H1 (cell line): ENCODE data around the gene B3GAT1. TPM values are rescaled to one million over a fixed set of nuclear protein-coding genes. Genes with fewer than 3 reads are reported as not detected.

Experiments
- CTCF ChIA-PET: fragments of 300-600 bp; sonication (Branson Sonifier 250); formaldehyde crosslinking; loops from one replicate; lab custom pipeline; 2021; ENCODE audit not compliant: partially characterized antibody; lab: Charles Lee
- POLR2A ChIA-PET: fragments of 300-600 bp; sonication (Branson Sonifier 250); formaldehyde crosslinking; loops from one replicate; lab custom pipeline; 2021; ENCODE audit warnings: inconsistent platforms; ENCODE audit not compliant: partially characterized antibody; lab: Charles Lee
- DNase-seq, 2 experiments: peaks; one replicate each; pipeline versions ENCODE4 v3.0.0 to v3.0.0-alpha.2; 2010 to 2022; ENCODE audit warnings: low spot score in 2 of 2, low read depth in 1 of 2, mixed read lengths in 1 of 2
- FAIRE-seq: peaks from 2 replicates; lab custom pipeline; 2011; peaks lifted over from hg19 to GRCh38; lab: Jason Lieb, UNC
- H2AFZ ChIP-seq: 2 replicates; pipeline ENCODE4 v1.8.1; 2012; ENCODE audit warnings: low read length, inconsistent platforms
- H2AK5ac ChIP-seq: 2 replicates; pipeline ENCODE4 v1.6.1; 2013; ENCODE audit warnings: low read depth, low read length
- H2BK120ac ChIP-seq: replicated peaks from 2 replicates; pipeline ENCODE3; 2013; ENCODE audit warnings: low read depth, low read length, inconsistent platforms
- H2BK12ac ChIP-seq: 2 replicates; pipeline ENCODE4 v1.6.1; 2013; ENCODE audit warnings: low read depth, low read length
- H2BK15ac ChIP-seq: 2 replicates; pipeline ENCODE4 v1.6.1; 2013; ENCODE audit warnings: low read length
- H2BK20ac ChIP-seq: 2 replicates; pipeline ENCODE4 v1.6.1; 2013; ENCODE audit warnings: low read length
- H2BK5ac ChIP-seq: 2 replicates; pipeline ENCODE4 v1.6.1; 2013; ENCODE audit warnings: low read depth, low read length
- H3K14ac ChIP-seq: 2 replicates; pipeline ENCODE4 v1.6.1; 2013; ENCODE audit warnings: inconsistent platforms; ENCODE audit not compliant: insufficient read length
- H3K18ac ChIP-seq: 2 replicates; pipeline ENCODE4 v1.6.1; 2013; ENCODE audit warnings: low read length; ENCODE audit errors: extremely low read depth
- H3K23ac ChIP-seq: 2 replicates; pipeline ENCODE4 v1.6.1; 2013; ENCODE audit warnings: inconsistent platforms; ENCODE audit not compliant: insufficient read length
- H3K23me2 ChIP-seq: 2 replicates; pipeline ENCODE4 v1.6.1; 2013; ENCODE audit warnings: low read depth, low read length
- H3K27ac ChIP-seq: 2 replicates; pipeline ENCODE4 v1.6.1; 2011; ENCODE audit warnings: low read depth, low read length, inconsistent platforms
- H3K27me3 ChIP-seq, 4 experiments: replicated peaks in 1 of 4; 1 replicate in 1 of 4; 2 replicates in 3 of 4; pipeline versions ENCODE4 v1.6.1 to v1.8.1; 2011 to 2013; ENCODE audit warnings: low read length in 3 of 4, mild to moderate bottlenecking in 3 of 4, inconsistent platforms in 2 of 4, mixed read lengths in 2 of 4, moderate library complexity in 1 of 4; ENCODE audit not compliant: control insufficient read depth in 3 of 4, insufficient read depth in 3 of 4; ENCODE audit errors: extremely low read depth in 1 of 4
- H3K36me3 ChIP-seq, 4 experiments: 2 replicates each; pipeline versions ENCODE4 v1.6.1 to v1.8.1; 2011 to 2013; ENCODE audit warnings: mild to moderate bottlenecking in 4 of 4, low read length in 3 of 4, moderate library complexity in 2 of 4, control low read depth in 1 of 4, inconsistent platforms in 1 of 4; ENCODE audit not compliant: insufficient read depth in 4 of 4, control insufficient read depth in 2 of 4
- H3K4ac ChIP-seq: replicated peaks from 2 replicates; pipeline ENCODE3; 2013; ENCODE audit warnings: low read length, low read depth, mixed read lengths, inconsistent platforms; ENCODE audit not compliant: insufficient read length
- H3K4me1 ChIP-seq, 4 experiments: replicated peaks in 1 of 4; 1 replicate in 1 of 4; 2 replicates in 3 of 4; pipeline versions ENCODE4 v1.6.1 to v1.8.1; 2011 to 2013; ENCODE audit warnings: low read length in 3 of 4, inconsistent platforms in 2 of 4, mixed read lengths in 1 of 4; ENCODE audit not compliant: insufficient read depth in 4 of 4, control insufficient read depth in 3 of 4
- H3K4me2 ChIP-seq, 2 experiments: 2 replicates each; pipeline versions ENCODE4 v1.6.1 to v1.8.1; 2011 to 2013; ENCODE audit warnings: low read depth in 2 of 2, low read length in 2 of 2, control low read depth in 1 of 2, inconsistent platforms in 1 of 2, mild to moderate bottlenecking in 1 of 2; ENCODE audit not compliant: insufficient read depth in 1 of 2
- H3K4me3 ChIP-seq, 4 experiments: fragments of 200-600, 300-600 bp in 1 of 4; sonication (generic), shearing (Covaris generic), sonication (Bioruptor Twin) in 1 of 4; 2 replicates each; pipeline versions ENCODE4 v1.5.1 to v1.8.1; 2011 to 2016; ENCODE audit warnings: low read length in 4 of 4, low read depth in 3 of 4, control low read depth in 2 of 4, inconsistent platforms in 2 of 4, mild to moderate bottlenecking in 2 of 4, mixed read lengths in 1 of 4, moderate library complexity in 1 of 4; ENCODE audit not compliant: insufficient read depth in 2 of 4; ENCODE audit errors: extremely low read depth in 1 of 4
- H3K56ac ChIP-seq: replicated peaks from 2 replicates; pipeline ENCODE3; 2013; ENCODE audit warnings: low read depth, mild to moderate bottlenecking, mixed read lengths, low read length, inconsistent platforms; ENCODE audit not compliant: insufficient read length
- H3K79me1 ChIP-seq: 2 replicates; pipeline ENCODE4 v1.6.1; 2013; ENCODE audit warnings: low read depth, low read length, control low read depth
- H3K79me2 ChIP-seq, 2 experiments: 2 replicates each; pipeline versions ENCODE4 v1.6.1 to v1.8.1; 2012 to 2013; ENCODE audit warnings: low read length in 2 of 2, mild to moderate bottlenecking in 2 of 2, inconsistent platforms in 1 of 2; ENCODE audit not compliant: insufficient read depth in 2 of 2, control insufficient read depth in 1 of 2
- H3K9ac ChIP-seq, 4 experiments: replicated peaks in 1 of 4; 1 replicate in 1 of 4; 2 replicates in 3 of 4; pipeline versions ENCODE4 v1.6.1 to v1.8.1; 2011 to 2013; ENCODE audit warnings: low read depth in 3 of 4, low read length in 3 of 4, control low read depth in 2 of 4, mild to moderate bottlenecking in 2 of 4, moderate library complexity in 2 of 4, inconsistent platforms in 1 of 4; ENCODE audit errors: extremely low read depth in 1 of 4
- H3K9me3 ChIP-seq, 2 experiments: 2 replicates each; pipeline versions ENCODE4 v1.6.1 to v1.8.1; 2012 to 2013; ENCODE audit warnings: mild to moderate bottlenecking in 2 of 2, moderate library complexity in 2 of 2, control low read depth in 1 of 2, inconsistent platforms in 1 of 2, low read depth in 1 of 2, low read length in 1 of 2, mixed read lengths in 1 of 2; ENCODE audit not compliant: insufficient read depth in 2 of 2
- H4K20me1 ChIP-seq, 2 experiments: replicated peaks in 1 of 2; 2 replicates each; pipeline versions ENCODE3 to v1.8.1; 2011 to 2013; ENCODE audit warnings: inconsistent platforms in 2 of 2, low read length in 2 of 2, mild to moderate bottlenecking in 1 of 2; ENCODE audit not compliant: insufficient read depth in 2 of 2, control insufficient read depth in 1 of 2
- H4K5ac ChIP-seq: 2 replicates; pipeline ENCODE4 v1.6.1; 2013; ENCODE audit warnings: low read length, low read depth, mixed read lengths, inconsistent platforms; ENCODE audit not compliant: insufficient read length
- H4K8ac ChIP-seq: 2 replicates; pipeline ENCODE4 v1.8.0; 2013; ENCODE audit warnings: mild to moderate bottlenecking, moderate library complexity, low read length, inconsistent platforms; ENCODE audit not compliant: insufficient read depth; ENCODE audit errors: extremely low read depth
- H4K91ac ChIP-seq: replicated peaks from 2 replicates; pipeline ENCODE3; 2013; ENCODE audit warnings: low read length, mixed read lengths, inconsistent platforms; ENCODE audit not compliant: insufficient read length
- TAF7 ChIP-seq: optimal IDR thresholded peaks from 2 replicates; pipeline ENCODE3; 2011; ENCODE audit warnings: low read depth, mild to moderate bottlenecking, inconsistent platforms, low read length, moderate library complexity, borderline replicate concordance
- WGBS, 2 experiments: shearing (Covaris generic) in 1 of 2; methylation state at CpG; one replicate each; pipeline versions ENCODE4 v1.1.6 to v1.1.7; 2013 to 2015; ENCODE audit warnings: low lambda C conversion rate in 2 of 2, mixed read lengths in 2 of 2, inconsistent platforms in 1 of 2, low coverage in 1 of 2, missing lambda C conversion rate in 1 of 2; ENCODE audit not compliant: insufficient replicate concordance in 2 of 2, insufficient coverage in 1 of 2, insufficient read length in 1 of 2; ENCODE audit errors: extremely low coverage in 1 of 2, missing lambda C conversion rate in 1 of 2; 5-methylcytosine and 5-hydroxymethylcytosine counted together
- polyA plus RNA-seq, 7 experiments: library from polyadenylated mRNA; depleted of rRNA in 3 of 7; stranded (reverse) in 5 of 7; unstranded in 2 of 7; fragments of >200 nt in 5 of 7; fragments of 200-250 nt in 2 of 7; gene quantifications; 1 replicate in 5 of 7; 2 replicates in 1 of 7; 4 replicates in 1 of 7; pipeline versions ENCODE4 v1.2.1 to v1.2.3, GENCODE V29; 2011 to 2013; ENCODE audit warnings: missing spikeins in 2 of 7, mixed read lengths in 2 of 7
- total RNA-seq: library from RNA; stranded (reverse); fragmentation: NEBNext Ultra II Directional; extraction: Animal tissue kit (Norgen Biotek cat#: 25700); gene quantifications from 2 replicates; pipeline ENCODE4 v1.2.1, GENCODE V29; 2021
- TF ChIP-seq, protein P1 (sequence below), 3 experiments: IDR thresholded peaks; 1 replicate in 2 of 3; 2 replicates in 1 of 3; pipeline versions ENCODE4 v1.5.1 to v1.6.1; 2011; ENCODE audit warnings: low read length in 3 of 3, mild to moderate bottlenecking in 3 of 3, inconsistent platforms in 2 of 3, low read depth in 1 of 3, moderate library complexity in 1 of 3; ENCODE audit not compliant: insufficient read depth in 1 of 3; ENCODE audit errors: control extremely low read depth in 1 of 3
- TF ChIP-seq, protein P2 (sequence below): IDR thresholded peaks from 2 replicates; pipeline ENCODE4 v1.6.1; 2011; ENCODE audit warnings: low read length, improper control_type of control experiment
- TF ChIP-seq, protein P3 (sequence below): IDR thresholded peaks from 2 replicates; pipeline ENCODE4 v1.6.1; 2012; ENCODE audit warnings: low read length, inconsistent platforms

B3GAT1 gene
- total and polyA plus RNA-seq, 2 of the 8 experiments (the other 6 are each of a cell fraction or from before 2014, with no cell fraction given), result 19.7 to 32.4 TPM

DNA sequence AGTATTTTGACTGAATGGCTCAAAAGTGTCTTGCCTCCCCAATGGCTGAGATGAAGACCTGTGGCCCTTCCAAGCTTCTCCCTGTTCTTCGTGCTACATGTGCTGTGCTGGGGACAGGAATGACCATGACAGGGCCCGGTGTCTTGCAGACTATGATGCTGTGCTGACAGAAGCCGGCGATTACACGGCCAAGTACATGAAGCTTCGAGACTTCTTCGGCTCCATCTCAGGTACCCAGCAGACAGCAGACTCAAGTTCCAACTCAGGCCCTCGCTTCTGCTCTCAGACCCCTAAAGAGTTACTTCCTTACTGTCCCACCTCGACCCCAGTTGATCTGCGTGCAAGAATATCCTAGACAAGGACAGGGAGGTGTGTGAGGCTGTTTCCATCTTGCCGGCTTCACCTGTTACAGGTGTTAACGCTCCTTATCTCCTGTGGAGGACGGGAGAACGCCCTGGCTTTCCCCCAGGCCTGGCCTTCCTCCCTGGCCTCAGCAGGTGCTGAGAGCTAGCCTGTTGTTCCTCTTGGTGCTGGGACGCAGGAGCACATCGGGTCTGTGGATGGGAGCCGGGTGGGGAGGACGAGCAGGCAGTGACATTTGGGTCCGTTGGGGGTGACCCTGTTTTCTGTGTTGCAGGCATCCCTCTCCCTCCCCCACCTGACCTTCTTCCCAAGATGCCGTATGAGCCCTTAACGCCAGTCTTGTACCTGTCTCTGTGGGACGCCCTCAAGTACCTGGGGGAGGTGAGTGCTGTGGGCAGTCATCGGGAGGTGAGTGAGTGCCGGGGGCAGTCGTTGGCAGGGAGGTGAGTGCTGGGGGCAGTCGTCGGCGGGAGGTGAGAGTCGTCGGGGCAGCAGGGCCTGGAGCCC, 42.2 kb downstream of the B3GAT1 start:
- Histone ChIP-seq H4K5ac (no peak overlapping the region), H3K23ac (no peak overlapping the region), H2BK12ac (no peak overlapping the region), H2AFZ (no peak overlapping the region), H3K14ac (no peak overlapping the region), H3K27ac (no peak overlapping the region), H3K36me3 (no peaks in the 10 kb centered on the region), H4K91ac (no peak overlapping the region), H2BK15ac (no peak overlapping the region), H3K4me3 (no peak overlapping the region), H3K18ac (no peak overlapping the region), H3K79me1 (no peaks in the 10 kb centered on the region), H2AK5ac (no peak overlapping the region), H3K4ac (no peak overlapping the region), H2BK120ac (no peak overlapping the region), H3K9ac (no peak overlapping the region), H3K56ac (no peak overlapping the region), H3K4me2 (no peak overlapping the region), H2BK20ac (no peak overlapping the region), H2BK5ac (0 out of 2 replicates have a peak overlapping the region, but pooled peaks have one; percentile 12), H3K23me2 (no peaks in the 10 kb centered on the region), H3K9me3 (no peaks in the 10 kb centered on the region), H4K20me1 (peaks cover 0 to 3% of the 10 kb centered on the region in 2 experiments), H3K4me1 (peaks cover 0 to 4% (median 0%) of the 10 kb centered on the region in 4 experiments; a peak in 1 of 7 replicates), H3K79me2 (no peaks in the 10 kb centered on the region), H3K27me3 (peaks cover 0 to 1% (median 0%) of the 10 kb centered on the region in 4 experiments; a peak in 3 of 7 replicates), H4K8ac (0 out of 2 replicates have a peak overlapping the region, but pooled peaks have one; percentile 4)
- POLR2A ChIA-PET, result no interaction called here
- no peak for FAIRE-seq
- no peak for DNase-seq
- WGBS, 2 experiments, result 92% methylated on average over 29 of the region's 30 CpGs; no CpG with 5 or more reads in 1 of the 2 experiments
- CTCF ChIA-PET, result interaction anchor here (1.1 to 1.7 kb wide), 3 partner anchors 56 to 210 kb away, joined by 3 to 5 read pairs (median 3); no protein-coding TSS in a partner anchor
- TF ChIP-seq, protein P1, sequence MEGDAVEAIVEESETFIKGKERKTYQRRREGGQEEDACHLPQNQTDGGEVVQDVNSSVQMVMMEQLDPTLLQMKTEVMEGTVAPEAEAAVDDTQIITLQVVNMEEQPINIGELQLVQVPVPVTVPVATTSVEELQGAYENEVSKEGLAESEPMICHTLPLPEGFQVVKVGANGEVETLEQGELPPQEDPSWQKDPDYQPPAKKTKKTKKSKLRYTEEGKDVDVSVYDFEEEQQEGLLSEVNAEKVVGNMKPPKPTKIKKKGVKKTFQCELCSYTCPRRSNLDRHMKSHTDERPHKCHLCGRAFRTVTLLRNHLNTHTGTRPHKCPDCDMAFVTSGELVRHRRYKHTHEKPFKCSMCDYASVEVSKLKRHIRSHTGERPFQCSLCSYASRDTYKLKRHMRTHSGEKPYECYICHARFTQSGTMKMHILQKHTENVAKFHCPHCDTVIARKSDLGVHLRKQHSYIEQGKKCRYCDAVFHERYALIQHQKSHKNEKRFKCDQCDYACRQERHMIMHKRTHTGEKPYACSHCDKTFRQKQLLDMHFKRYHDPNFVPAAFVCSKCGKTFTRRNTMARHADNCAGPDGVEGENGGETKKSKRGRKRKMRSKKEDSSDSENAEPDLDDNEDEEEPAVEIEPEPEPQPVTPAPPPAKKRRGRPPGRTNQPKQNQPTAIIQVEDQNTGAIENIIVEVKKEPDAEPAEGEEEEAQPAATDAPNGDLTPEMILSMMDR (IDR thresholded peaks at IDR 0.05; ENCODE audit: control extremely low read depth in 1 of 3, insufficient read depth in 1 of 3, low read depth in 1 of 3, low read length in 3 of 3), result no peak
- no peak for TF ChIP-seq TAF7
- TF ChIP-seq, protein P2, sequence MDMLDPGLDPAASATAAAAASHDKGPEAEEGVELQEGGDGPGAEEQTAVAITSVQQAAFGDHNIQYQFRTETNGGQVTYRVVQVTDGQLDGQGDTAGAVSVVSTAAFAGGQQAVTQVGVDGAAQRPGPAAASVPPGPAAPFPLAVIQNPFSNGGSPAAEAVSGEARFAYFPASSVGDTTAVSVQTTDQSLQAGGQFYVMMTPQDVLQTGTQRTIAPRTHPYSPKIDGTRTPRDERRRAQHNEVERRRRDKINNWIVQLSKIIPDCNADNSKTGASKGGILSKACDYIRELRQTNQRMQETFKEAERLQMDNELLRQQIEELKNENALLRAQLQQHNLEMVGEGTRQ, result no peak
- TF ChIP-seq, protein P3, sequence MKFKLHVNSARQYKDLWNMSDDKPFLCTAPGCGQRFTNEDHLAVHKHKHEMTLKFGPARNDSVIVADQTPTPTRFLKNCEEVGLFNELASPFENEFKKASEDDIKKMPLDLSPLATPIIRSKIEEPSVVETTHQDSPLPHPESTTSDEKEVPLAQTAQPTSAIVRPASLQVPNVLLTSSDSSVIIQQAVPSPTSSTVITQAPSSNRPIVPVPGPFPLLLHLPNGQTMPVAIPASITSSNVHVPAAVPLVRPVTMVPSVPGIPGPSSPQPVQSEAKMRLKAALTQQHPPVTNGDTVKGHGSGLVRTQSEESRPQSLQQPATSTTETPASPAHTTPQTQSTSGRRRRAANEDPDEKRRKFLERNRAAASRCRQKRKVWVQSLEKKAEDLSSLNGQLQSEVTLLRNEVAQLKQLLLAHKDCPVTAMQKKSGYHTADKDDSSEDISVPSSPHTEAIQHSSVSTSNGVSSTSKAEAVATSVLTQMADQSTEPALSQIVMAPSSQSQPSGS, result no peak
